Activated CD8-positive, alpha-beta T cell treated with anti-CD3 and anti-CD28 coated beads for 36 hours (primary cell): ENCODE measurements around the gene MAB21L1. TPM values are rescaled to one million over a fixed set of nuclear protein-coding genes. Genes with fewer than 3 reads are reported as not detected.

Experiments
- ATAC-seq: fragments of 200-7000 bp; cut with Tn5 transposase; one replicate; pipeline ENCODE4 v1.10.0; 2021; ENCODE audit warnings: mild to moderate bottlenecking, moderate library complexity
- CTCF ChIA-PET: fragments of 350-600 bp; sonication (Branson Sonifier 250); formaldehyde crosslinking; loops from one replicate; lab custom pipeline; 2021; ENCODE audit warnings: antibody characterized with exemption; lab: Charles Lee
- POLR2A ChIA-PET: fragments of 350-600 bp; sonication (Branson Sonifier 250); formaldehyde crosslinking; loops from one replicate; lab custom pipeline; 2021; ENCODE audit warnings: antibody characterized with exemption; lab: Charles Lee
- DNase-seq: peaks from one replicate; pipeline ENCODE4 v3.0.0-alpha.2; 2020
- H3K27ac Mint-ChIP-seq: one replicate; pipeline ENCODE4 v1.8.0; 2021; ENCODE audit warnings: mild to moderate bottlenecking, mixed read lengths
- H3K27me3 Mint-ChIP-seq: one replicate; pipeline ENCODE4 v1.8.0; 2021; ENCODE audit warnings: mixed read lengths
- H3K36me3 Mint-ChIP-seq: one replicate; pipeline ENCODE4 v1.8.0; 2021; ENCODE audit warnings: low read depth, mixed read lengths
- H3K4me1 Mint-ChIP-seq: one replicate; pipeline ENCODE4 v1.8.0; 2021; ENCODE audit warnings: low read depth, mixed read lengths
- H3K4me3 Mint-ChIP-seq: one replicate; pipeline ENCODE4 v1.8.0; 2021; ENCODE audit warnings: mild to moderate bottlenecking, moderate library complexity, mixed read lengths
- H3K9me3 Mint-ChIP-seq: one replicate; pipeline ENCODE4 v1.8.0; 2021; ENCODE audit warnings: mixed read lengths
- intact Hi-C: fragments of 100-400 bp; cut with micrococcal nuclease; formaldehyde crosslinking; loops from one replicate; pipeline ENCODE4 v1.10.0; 2022
- total RNA-seq, 2 experiments: library from RNA; stranded (reverse); gene quantifications; one replicate each; pipeline ENCODE4 v1.2.3, GENCODE V29; 2021
- TF ChIP-seq, protein P1 (sequence below): fragments of 200-600 bp; IDR thresholded peaks from one replicate; pipeline ENCODE4 v1.8.0; 2022; ENCODE audit warnings: antibody characterized with exemption, mild to moderate bottlenecking

Gene MAB21L1
- total RNA-seq, 2 experiments from 2014 or later, result not detected

DNA sequence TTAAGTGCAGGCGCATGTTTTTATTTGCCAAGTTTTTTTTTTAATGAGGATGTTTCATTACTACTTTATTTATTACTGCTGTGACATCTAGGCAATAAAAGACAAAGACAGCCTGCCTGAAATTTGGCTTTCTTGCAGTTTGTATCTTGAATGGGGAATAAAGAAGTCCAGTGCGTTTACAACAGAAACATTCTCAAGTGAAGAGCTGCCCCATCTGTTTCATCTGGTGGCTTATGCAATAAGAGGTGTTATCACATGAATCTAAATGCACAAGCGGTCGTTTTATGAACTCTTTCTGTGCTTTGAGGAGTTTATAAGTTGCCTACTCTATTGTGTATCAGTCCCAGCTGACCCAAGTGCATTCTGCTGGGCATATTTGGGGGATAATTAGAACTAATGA lies 12.6 kb upstream of the MAB21L1 start:
- Mint-ChIP-seq H3K27ac (no peak overlapping the region), H3K36me3 (no peaks in the 10 kb centered on the region), H3K4me1 (no peaks in the 10 kb centered on the region), H3K9me3 (peaks cover under 1% of the 10 kb centered on the region), H3K4me3 (no peak overlapping the region), H3K27me3 (no peaks in the 10 kb centered on the region)
- ATAC-seq, result no peak
- intact Hi-C loops, result no loop called here
- DNase-seq, result no peak
- ChIA-PET CTCF (no interaction called here), POLR2A (no interaction called here)
- TF ChIP-seq, protein P1, sequence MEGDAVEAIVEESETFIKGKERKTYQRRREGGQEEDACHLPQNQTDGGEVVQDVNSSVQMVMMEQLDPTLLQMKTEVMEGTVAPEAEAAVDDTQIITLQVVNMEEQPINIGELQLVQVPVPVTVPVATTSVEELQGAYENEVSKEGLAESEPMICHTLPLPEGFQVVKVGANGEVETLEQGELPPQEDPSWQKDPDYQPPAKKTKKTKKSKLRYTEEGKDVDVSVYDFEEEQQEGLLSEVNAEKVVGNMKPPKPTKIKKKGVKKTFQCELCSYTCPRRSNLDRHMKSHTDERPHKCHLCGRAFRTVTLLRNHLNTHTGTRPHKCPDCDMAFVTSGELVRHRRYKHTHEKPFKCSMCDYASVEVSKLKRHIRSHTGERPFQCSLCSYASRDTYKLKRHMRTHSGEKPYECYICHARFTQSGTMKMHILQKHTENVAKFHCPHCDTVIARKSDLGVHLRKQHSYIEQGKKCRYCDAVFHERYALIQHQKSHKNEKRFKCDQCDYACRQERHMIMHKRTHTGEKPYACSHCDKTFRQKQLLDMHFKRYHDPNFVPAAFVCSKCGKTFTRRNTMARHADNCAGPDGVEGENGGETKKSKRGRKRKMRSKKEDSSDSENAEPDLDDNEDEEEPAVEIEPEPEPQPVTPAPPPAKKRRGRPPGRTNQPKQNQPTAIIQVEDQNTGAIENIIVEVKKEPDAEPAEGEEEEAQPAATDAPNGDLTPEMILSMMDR, result no peak

- DNase-seq (no peak), ATAC-seq (no peak)
- POLR2A ChIA-PET, result no interaction called here
- H3K36me3 Mint-ChIP-seq, result no peaks in the 10 kb centered on the region
- H3K4me1 Mint-ChIP-seq, result no peaks in the 10 kb centered on the region
- H3K9me3 Mint-ChIP-seq, result no peaks in the 10 kb centered on the region
- TF ChIP-seq, protein P1, result no peak
- peaks cover 4% of the 10 kb centered on the region for H3K27me3 Mint-ChIP-seq
- H3K27ac Mint-ChIP-seq, result no peak overlapping the region
- intact Hi-C loops, result no loop called here
- CTCF ChIA-PET, result no interaction called here
- H3K4me3 Mint-ChIP-seq, result no peak overlapping the region
Measured at GRCh38 chr13:35485424-35485823, 8.9 kb upstream of the MAB21L1 start.

DNA sequence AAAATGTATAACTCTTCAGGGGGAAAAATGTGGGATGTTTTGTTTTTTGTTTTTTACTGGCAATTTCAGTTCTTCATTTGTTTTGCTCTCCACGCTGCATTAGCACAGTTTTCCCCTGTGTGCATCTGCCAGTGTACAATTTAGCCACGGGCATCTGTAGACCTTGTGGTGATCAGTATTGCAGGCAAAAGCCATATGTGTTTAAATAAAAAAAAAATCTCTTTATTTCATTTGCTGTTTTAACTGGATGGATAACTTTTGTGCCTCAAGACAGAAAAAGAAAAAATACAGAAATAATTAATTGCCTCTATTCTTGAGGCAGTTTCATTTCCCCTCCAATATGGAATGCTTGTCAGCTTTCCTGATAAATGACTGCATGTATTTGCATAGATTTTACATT lies 7.9 kb upstream of the MAB21L1 start:
- Mint-ChIP-seq H3K9me3 (no peaks in the 10 kb centered on the region), H3K36me3 (no peaks in the 10 kb centered on the region), H3K27ac (no peak overlapping the region), H3K4me3 (no peak overlapping the region), H3K4me1 (no peaks in the 10 kb centered on the region), H3K27me3 (peaks cover 7% of the 10 kb centered on the region)
- DNase-seq (no peak), ATAC-seq (no peak)
- TF ChIP-seq, protein P1, result no peak
- POLR2A ChIA-PET, result no interaction called here
- CTCF ChIA-PET, result no interaction called here
- intact Hi-C loops, result no loop called here

- POLR2A ChIA-PET, result no interaction called here
- intact Hi-C loops, result no loop called here
Measured at GRCh38 chr13:35483761-35484160, 7.3 kb upstream of the MAB21L1 start.

GRCh38 chr13:35482527-35482926 lies 6.0 kb upstream of the MAB21L1 start:
- Mint-ChIP-seq H3K36me3 (no peaks in the 10 kb centered on the region), H3K4me1 (peaks cover 7% of the 10 kb centered on the region), H3K27ac (no peak overlapping the region), H3K4me3 (no peak overlapping the region), H3K27me3 (peaks cover 25% of the 10 kb centered on the region), H3K9me3 (no peaks in the 10 kb centered on the region)
- POLR2A ChIA-PET, result no interaction called here
- DNase-seq, result no peak
- CTCF ChIA-PET, result no interaction called here
- intact Hi-C loops, result no loop called here
- TF ChIP-seq, protein P1, result no peak
- no peak for ATAC-seq

More at GRCh38 chr13:35483761-35484160, 7.3 kb upstream of the MAB21L1 start:
- no peak for ATAC-seq
- no peak for DNase-seq
- no peaks in the 10 kb centered on the region for H3K36me3 Mint-ChIP-seq
- CTCF ChIA-PET, result no interaction called here
- H3K27ac Mint-ChIP-seq, result no peak overlapping the region
- TF ChIP-seq, protein P1, result no peak
- no peaks in the 10 kb centered on the region for H3K4me1 Mint-ChIP-seq
- peaks cover 13% of the 10 kb centered on the region for H3K27me3 Mint-ChIP-seq
- no peak overlapping the region for H3K4me3 Mint-ChIP-seq
- no peaks in the 10 kb centered on the region for H3K9me3 Mint-ChIP-seq
